Activated CD4-positive, CD25-positive, alpha-beta regulatory T cell treated with anti-CD3 and anti-CD28 coated beads, Interleukin-2, amount 50 U/mL, for 24 hours (primary cell): ENCODE measurements around the gene CEP112.
"Not testable (repeated sequence)": the region's sequence is repeated elsewhere in the genome, so short reads cannot be mapped to it uniquely, and the experiment has no call there.

Experiments used
- ATAC-seq, 2 donors: fragments of 150-1000 bp; cut with Tn5 transposase; one replicate each; pipeline ENCODE4 v1.10.0; 2021; ENCODE audit warnings: mild to moderate bottlenecking in 1 of 2, moderate library complexity in 1 of 2

The CEP112 gene

GRCh38 chr17:65771704-65772103 is 420.2 kb downstream of the CEP112 start:
- ATAC-seq = no peak

GRCh38 chr17:65763786-65764185 is 428.1 kb downstream of the CEP112 start:
- no peak for ATAC-seq

DNA sequence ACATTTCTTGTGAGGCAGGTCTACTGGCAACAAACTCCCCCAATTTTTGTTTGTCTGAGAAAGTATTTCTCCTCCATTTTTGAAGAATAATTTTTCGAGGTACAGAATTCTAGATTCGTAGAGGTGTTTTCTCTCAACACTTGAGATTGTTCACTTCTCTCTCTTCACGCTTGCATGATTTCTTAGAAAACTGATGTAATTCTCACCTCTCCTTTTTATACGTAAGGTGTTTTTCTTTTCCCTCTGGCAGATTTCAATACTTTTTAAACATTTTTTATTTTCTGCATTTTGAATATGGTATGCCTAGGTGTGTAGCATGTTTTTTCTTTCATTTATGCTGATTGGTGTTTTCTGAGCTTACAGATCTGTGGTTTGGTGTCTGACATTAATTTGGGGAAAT is 429.0 kb downstream of the CEP112 start:
- no peak for ATAC-seq

- ATAC-seq = no peak
Measured at GRCh38 chr17:65759532-65759931, 432.4 kb downstream of the CEP112 start.

GRCh38 chr17:65756760-65757159 is 435.2 kb downstream of the CEP112 start:
- no peak for ATAC-seq

DNA sequence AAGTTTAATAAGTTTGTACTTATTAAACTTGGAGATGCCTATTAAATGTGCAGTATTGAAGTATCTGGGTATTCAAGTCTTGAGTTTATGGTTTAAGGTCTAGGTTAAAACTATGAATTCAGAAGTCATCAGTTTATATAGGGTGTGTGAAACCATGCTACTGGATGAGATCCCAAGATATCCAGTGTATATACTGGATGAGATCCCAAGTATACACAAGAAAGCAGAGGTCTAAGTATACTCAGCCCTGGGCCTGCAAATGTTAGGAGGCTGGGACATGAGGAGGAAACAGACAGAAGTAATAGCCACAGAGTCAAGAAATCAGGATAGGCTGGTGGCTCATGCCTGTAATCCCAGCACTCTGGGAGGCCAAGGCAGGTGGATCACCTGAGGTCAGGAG is 436.1 kb downstream of the CEP112 start:
- ATAC-seq = no peak

GRCh38 chr17:65754630-65755029 is 437.3 kb downstream of the CEP112 start:
- no peak for ATAC-seq

DNA sequence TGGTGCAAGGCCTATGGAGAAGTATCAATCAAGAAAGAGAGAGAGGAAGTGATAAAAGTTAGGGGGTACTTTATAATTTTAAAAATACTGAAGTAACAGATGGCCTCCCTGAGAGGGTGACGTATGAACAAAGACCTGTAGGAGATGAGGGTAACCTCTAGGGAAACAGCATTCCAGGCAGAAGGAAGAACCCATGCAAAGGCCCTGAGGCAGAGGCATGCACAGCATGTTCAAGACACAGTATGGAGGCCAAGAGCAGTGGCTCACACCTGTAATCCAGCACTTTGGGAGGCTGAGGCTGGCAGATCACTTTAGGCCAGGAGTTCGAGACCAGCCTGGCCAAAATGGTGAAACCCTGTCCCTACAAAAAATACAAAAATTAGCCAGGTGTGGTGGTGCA is 437.9 kb downstream of the CEP112 start:
- no peak for ATAC-seq

DNA sequence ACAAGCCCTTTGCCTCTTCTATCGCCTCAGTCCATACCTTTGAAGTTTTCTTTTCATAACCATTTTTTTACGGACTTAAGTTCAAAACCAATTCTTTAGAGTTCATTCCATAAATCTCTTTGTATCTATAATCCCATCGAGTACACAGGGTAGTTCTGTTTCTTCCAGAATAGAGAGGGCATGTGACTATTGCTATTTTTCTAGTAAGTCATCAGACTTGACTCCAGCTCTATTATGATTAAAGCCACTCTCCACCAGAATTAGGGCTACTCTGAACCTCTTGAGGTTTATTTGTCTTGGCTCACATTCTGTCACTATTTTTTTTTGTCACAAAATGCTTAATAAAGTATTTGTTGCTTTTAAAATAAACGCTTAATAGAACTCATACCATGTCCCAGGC is 438.6 kb downstream of the CEP112 start:
- ATAC-seq = no peak

DNA sequence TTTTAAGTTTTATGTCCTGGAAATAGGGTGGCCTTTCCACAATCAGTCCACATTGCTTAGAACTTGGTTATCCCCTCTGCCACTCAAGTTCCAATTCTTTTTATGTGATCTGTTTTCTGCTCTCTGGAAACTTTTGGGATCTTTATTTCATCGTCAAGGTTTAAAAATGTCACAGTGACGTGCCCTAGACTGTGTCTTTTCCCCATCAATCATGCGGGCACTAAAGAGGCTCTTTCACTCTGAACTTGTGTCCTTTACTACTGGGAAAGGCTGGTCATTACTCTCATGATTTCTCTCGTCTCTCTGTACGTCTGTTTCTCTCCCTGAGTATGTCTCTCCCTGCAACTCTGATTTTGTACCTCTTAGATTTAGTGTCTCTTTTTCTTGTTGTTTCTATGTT is 440.7 kb downstream of the CEP112 start:
- ATAC-seq = no peak

GRCh38 chr17:65750631-65751115 is 441.3 kb downstream of the CEP112 start:
- ATAC-seq = peak; percentile 53 to 55

- no peak for ATAC-seq
Measured at GRCh38 chr17:65750166-65750565, 441.8 kb downstream of the CEP112 start.

DNA sequence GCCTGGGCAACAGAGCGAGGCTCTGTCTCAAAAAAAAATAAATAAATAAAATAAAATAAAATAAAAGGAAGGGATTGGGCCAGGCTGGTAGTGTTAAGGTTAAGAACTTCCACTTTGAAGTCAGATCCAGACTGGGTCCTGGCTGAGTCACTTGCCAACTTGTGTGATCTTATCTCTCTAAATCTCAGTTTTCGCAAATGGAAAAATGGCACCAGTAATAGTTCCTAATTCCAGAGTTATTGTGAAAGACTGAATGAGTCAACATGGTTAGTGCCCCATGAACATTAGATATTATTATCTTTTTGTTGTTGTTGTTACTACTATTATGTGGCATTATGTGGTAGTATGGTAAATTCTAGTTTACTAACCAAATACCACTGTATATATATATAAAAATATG is 442.5 kb downstream of the CEP112 start:
- ATAC-seq = no peak

GRCh38 chr17:65745241-65745640 is 446.7 kb downstream of the CEP112 start:
- ATAC-seq = no peak

GRCh38 chr17:65743308-65743655 is 448.7 kb downstream of the CEP112 start:
- ATAC-seq = no peak

- ATAC-seq = no peak
Measured at GRCh38 chr17:65742403-65743307, 449.3 kb downstream of the CEP112 start.

DNA sequence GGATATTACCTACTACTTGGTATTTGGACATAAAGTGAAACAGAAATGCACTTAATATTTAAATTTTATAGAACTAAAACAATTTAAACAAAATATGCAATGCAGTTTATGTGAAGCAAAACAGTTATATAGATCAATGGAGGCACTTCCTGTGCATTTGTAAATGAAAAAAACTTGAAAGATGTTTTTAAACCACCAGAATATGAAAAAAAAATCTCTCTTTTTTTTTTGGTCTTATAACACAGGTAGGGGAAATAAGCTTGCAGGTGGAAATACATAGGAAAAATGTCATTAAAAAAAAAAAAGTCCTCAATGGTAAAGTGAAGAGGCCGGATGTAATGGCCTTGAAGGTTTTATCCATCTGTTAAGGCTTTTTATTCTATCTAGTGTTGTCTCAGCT is 450.2 kb downstream of the CEP112 start:
- ATAC-seq = no peak

DNA sequence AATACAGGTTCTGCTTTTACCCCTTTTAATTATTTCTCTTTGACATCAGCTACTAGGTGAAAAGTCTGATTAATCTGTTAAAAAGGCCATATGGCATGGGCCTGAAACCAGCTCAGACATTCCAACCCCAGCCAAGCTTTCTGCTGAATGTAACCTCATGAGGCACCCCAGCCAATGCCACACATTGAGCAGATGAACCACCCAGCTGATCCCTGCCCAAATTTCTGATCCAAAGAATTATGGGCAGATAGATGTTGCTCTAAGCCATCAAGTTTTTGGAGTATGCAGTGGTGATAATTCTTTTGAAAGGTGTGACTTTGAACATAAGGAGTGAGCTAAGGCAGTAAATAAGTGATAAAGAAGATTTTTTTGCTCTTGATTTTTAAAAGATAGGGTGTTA is 452.9 kb downstream of the CEP112 start:
- ATAC-seq = no peak

DNA sequence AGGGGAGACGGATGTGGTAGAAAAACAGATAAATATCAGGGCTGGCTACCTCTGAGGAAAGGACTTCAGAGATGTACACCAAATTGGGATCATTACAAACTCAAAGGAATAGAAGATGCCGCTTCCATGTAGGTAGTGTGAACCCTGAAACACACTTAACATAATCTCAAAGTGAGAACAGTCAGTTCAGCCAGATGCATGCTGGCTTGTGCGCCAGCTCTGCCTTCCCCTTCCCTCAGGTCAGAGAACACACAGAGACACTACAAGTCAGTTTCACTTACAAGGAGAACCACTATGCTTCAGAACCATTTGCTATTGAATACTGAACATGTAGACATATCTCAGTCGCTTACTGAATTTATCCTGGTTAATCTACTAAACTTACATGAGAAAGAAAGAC is 454.5 kb downstream of the CEP112 start:
- no peak for ATAC-seq

GRCh38 chr17:65733314-65733713 is 458.6 kb downstream of the CEP112 start:
- ATAC-seq = no peak

DNA sequence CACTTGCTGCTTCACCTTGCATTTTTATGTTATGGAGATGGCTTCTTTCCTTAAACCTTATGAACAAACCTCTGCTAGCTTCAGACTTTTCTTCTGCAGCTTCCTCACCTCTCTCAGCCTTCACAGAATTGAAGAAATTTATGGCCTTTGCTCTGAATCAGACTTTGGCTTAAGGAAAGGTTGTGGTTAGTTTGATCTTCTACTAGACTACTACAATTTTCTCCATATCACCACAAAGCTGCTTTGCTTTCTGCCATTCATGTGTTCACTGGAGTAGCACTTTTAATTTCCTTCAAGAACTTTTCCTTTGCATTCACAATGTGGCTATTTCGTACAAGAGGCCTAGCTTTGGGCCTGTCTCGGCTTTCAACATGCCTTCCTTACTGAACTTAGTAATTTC is 459.3 kb downstream of the CEP112 start:
- ATAC-seq = not testable (repeated sequence)

- no peak for ATAC-seq
Measured at GRCh38 chr17:65730711-65731169, 461.2 kb downstream of the CEP112 start.

- ATAC-seq = no peak
Measured at GRCh38 chr17:65729207-65729606, 462.7 kb downstream of the CEP112 start.

- ATAC-seq = no peak
Measured at GRCh38 chr17:65727832-65728231, 464.1 kb downstream of the CEP112 start.

DNA sequence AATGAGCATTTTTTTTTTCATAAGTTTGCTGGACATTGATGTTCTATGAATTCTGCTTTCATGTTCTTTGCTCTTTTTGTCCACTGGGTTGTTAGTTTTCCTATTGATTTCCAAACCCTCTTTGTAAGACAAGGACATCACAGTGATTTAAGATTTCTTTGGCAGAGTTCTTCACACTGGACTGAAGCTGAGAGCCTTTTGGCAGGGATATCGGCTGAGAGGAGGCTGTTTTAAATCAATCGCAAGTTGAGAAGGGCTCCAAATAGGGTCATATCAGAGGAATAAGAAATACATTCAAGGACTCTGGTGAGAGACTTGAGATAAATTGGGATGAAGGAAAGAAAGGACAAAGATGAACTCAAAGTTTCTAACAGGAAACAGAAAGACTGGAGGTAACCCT is 464.7 kb downstream of the CEP112 start:
- no peak for ATAC-seq
